ENCODE data around the gene MYADML2.

The MYADML2 gene

GRCh38 chr17:81901167-81902022, 45.6 kb downstream of the MYADML2 start:
- no peak for DNase-seq (ENCODE audit: low spot score)

- DNase-seq (ENCODE audit: low spot score) = no peak
These were observed 46.7 kb downstream of the MYADML2 start for GRCh38 chr17:81900181-81900820.

DNA sequence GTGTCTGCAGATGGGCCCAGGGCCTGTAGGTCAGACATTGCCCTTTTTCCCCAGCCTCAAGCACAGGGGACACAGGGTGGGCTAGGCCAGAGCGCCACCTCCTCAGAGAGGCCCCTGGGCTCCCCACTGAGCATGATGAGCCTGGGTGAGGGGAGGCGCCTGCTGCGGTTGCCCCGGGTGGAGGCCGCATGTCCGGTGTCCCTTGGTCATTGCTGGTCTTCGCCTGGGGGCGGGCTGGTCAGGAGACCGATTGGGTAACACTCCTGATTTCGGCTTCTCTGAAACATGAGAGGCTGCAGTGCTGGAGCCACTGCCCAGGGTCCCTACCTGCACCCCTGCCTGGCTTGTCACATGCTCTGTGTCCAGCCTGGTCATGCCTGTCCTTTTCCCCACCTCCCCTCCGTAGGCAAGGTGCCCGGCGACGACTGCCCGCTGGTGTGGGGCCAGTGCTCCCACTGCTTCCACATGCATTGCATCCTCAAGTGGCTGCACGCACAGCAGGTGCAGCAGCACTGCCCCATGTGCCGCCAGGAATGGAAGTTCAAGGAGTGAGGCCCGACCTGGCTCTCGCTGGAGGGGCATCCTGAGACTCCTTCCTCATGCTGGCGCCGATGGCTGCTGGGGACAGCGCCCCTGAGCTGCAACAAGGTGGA, 47.4 kb downstream of the MYADML2 start:
- no peak for DNase-seq (ENCODE audit: low spot score)

DNA sequence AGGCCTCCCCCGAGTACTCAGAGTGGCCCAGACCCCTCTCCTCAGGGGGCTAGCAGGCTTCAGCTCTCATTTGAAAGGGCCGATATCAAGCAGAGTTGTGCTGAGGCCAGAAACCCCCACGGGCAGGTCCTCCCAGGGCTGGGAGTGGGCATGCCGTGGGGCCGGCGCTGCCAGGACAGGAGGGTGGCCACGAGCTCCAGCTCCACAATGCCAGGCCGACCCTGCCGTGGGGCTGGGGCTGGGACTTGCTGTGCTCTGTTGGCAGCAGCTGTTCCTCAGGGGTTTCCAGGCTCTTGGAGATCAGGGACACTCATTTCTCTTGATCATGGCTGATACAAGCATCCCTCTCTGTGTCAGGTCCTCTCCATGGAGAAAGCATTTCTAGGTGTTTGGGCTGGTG, 48.1 kb downstream of the MYADML2 start:
- no peak for DNase-seq (ENCODE audit: low spot score)

DNA sequence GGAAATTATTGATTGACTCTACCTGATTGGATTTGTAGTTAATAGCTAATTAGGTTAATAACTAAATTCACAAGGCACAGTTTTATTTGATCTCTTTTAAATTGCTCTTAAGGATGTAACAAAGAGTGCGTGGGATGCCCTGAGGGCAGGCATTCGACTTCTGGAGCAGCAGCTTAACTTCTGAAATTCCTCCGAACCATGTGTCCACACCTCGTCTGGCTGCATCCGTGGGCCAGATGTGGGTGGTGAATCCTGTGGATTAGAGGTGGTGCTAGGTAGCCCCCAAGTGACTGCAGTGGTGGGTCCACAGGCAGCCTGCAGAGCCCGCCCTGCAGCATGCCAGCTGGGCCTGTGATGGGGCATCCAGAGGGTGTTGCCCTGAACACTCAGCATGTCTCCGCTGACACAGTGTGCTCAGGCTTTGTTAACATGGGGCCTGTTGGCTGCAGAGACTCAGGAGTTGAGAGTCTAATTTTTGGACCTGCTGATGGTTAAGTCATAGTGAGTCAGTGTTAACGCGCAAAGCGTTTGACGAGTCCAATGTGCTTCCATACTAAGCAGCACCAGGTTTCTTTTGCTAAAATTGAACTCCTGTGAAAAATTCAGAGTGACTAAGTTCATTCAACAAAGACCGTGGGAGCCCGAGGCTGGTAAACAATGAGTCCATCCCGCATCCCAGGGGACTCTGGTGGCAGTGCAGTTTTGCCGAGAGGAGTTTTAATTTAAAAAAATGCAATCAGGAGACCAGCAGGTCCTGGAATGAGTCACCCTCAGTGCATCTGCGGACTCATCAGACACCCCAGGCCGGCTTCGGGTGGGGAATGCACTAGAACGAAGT, 48.8 kb downstream of the MYADML2 start:
- no peak for DNase-seq (ENCODE audit: low spot score)

DNA sequence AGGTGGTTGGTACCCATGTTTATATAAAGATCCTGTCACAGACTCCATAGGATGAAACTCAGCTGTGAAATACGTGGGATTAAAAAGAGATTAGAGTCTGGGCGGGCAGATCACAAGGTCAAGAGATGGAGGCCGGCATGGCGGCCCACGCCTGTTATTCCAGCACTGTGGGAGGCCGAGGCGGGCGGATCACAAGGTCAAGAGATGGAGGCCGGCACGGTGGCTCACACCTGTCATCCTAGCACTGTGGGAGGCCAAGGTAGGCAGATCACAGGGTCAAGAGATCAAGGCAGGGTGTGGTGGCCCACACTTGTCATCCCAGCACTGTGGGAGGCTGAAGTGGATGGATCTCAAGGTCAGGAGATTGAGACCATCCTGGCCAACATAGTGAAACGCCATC, 51.6 kb downstream of the MYADML2 start:
- DNase-seq (ENCODE audit: low spot score) = no peak

- DNase-seq (ENCODE audit: low spot score) = no peak
These were observed 55.8 kb downstream of the MYADML2 start for GRCh38 chr17:81891303-81891552.

DNA sequence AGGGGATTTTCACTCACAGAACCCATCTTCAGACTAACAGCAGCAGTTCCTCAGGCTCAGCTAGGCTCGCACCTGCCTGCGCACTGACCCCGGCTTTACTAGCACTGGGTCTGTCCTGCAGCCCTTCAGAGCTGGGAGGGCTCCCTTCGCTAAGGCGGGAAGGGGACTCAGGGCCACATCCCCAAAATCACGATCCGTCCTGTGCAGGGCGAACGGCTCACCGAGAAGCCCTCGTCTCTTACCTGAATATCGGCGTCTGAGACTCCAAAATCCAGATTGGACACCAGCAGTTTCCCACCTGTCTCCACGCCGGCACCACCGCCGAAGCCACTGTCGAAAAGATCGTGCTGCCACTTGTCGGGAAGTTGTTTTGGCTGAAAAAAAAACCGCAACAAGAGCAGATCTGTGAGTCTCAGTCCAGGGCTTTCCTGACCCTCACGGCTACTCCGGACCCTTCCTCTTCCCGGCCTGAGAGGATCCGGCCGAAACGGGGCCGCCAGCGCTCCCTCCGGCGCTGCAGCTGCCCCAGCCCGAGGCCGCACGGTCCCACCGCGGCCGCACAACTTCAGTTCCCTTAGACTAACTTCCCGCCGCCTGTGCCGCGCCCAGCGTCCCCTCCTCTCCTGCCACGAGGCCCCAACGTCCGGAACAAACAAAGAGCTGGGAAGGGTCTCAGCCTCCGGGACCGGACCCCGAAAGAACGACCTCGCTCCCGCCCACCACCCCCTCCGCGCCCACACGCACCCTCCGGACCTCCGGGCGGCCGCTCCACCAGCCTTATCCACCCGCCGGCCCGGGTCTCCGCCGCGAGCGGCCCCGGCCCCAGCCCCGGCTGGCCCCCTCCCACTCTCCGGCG, 56.4 kb downstream of the MYADML2 start:
- no peak for DNase-seq (ENCODE audit: low spot score)

Measured in SK-N-DZ (cell line).